Measurements from ENCODE around the gene ATP5F1E. TPM values are rescaled to one million over a fixed set of nuclear protein-coding genes. Genes with fewer than 3 reads are reported as not detected.

ATP5F1E gene
- polyA plus RNA-seq, 1 donor: 115 TPM

DNA sequence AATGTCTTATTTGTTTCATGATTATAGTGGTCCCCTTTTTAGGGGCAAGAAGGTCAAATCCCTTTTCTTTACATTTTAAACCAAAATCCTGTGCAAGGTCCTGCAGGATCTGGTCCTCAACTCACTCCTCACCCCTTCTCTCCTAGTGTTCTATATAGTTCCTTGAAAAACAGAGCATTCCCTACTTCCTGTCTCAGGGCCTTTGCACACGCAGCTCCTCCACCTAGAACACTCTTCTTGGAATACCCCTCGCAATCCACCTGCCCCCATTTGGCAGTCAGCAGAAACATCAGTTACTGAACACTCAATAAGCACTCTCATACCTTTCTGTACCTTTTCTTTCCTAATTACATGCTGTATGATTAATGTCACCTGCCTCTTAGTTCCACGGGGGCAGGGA is 3.2 kb upstream of the ATP5F1E start:
- Histone ChIP-seq H3K9me3 (ENCODE audit: control insufficient read depth, low read depth, low read length) (no peaks in the 10 kb centered on the region), H3K36me3 (ENCODE audit: control insufficient read depth, insufficient read depth, low read length) (peaks cover 42% of the 10 kb centered on the region), H3K4me1 (ENCODE audit: control insufficient read depth, insufficient read depth, low read length) (peaks cover 14% of the 10 kb centered on the region), H3K27me3 (ENCODE audit: control insufficient read depth, insufficient read depth, low read length) (no peaks in the 10 kb centered on the region), H3K27ac (ENCODE audit: low read length) (no peak overlapping the region), H3K4me3 (ENCODE audit: low read length) (no peak overlapping the region)
- WGBS (ENCODE audit: insufficient coverage, low lambda C conversion rate): 100% methylated on average over 1 of the region's 3 CpGs
- DNase-seq: no peak

DNA sequence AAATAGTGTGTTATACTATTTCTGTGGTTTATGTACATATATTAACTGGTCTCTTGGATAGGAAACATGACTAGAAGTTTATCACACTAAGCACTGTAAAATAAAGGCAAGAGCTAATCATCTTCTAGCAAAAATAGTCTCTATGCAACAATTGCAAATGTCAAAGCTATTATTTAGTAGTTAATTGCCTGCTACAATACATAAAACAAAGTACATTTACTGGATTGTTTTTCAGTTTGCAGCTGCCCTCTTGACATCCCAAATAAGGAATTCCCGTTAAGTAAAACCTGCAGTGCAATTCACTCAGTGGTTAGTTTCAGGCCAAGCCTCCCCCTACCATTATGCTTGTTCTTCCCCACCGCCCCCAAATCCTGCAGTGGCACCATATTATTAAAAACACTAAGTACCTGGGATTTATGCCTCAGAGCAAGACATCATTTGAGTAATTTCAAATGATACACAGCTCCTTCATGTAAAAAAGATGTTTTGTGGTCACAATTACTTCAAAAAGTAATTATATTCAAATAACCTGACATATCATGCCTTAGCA is 1.6 kb upstream of the ATP5F1E start:
- Histone ChIP-seq H3K9me3 (ENCODE audit: control insufficient read depth, low read depth, low read length) (no peaks in the 10 kb centered on the region), H3K27ac (ENCODE audit: low read length) (no peak overlapping the region), H3K36me3 (ENCODE audit: control insufficient read depth, insufficient read depth, low read length) (peaks cover 49% of the 10 kb centered on the region), H3K4me1 (ENCODE audit: control insufficient read depth, insufficient read depth, low read length) (peaks cover 9% of the 10 kb centered on the region), H3K4me3 (ENCODE audit: low read length) (no peak overlapping the region), H3K27me3 (ENCODE audit: control insufficient read depth, insufficient read depth, low read length) (no peaks in the 10 kb centered on the region)
- DNase-seq: no peak
- WGBS (ENCODE audit: insufficient coverage, low lambda C conversion rate): 80% methylated on average over 1 of the region's 2 CpGs

DNA sequence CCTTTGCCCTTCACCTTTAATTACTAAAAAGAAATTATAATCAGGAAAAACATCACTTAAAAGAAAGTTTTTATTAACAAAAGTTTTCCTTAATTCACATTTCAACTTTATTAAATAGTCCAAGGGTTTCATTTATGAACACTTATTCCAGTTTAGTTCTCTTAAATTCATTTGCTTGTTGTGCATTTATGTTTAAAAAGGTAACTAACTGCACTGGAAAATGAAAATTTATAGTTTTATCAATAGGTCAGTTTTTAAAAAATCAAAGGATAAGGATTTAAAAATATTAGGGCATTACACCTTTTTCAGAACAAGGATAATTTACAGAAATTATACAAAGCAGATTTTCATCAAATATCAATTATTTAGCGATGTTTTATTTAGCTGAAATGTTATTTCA is 958 bp upstream of the ATP5F1E start:
- peaks cover 9% of the 10 kb centered on the region for H3K4me1 ChIP-seq (ENCODE audit: control insufficient read depth, insufficient read depth, low read length)
- 90% methylated on average over 1 of the region's 1 CpG for WGBS (ENCODE audit: insufficient coverage, low lambda C conversion rate)
- no peak for DNase-seq
- no peaks in the 10 kb centered on the region for H3K27me3 ChIP-seq (ENCODE audit: control insufficient read depth, insufficient read depth, low read length)
- no peaks in the 10 kb centered on the region for H3K9me3 ChIP-seq (ENCODE audit: control insufficient read depth, low read depth, low read length)
- peak overlapping the region; percentile 84 for H3K27ac ChIP-seq (ENCODE audit: low read length)
- H3K4me3 ChIP-seq (ENCODE audit: low read length): peak overlapping the region; percentile 68
- peaks cover 48% of the 10 kb centered on the region for H3K36me3 ChIP-seq (ENCODE audit: control insufficient read depth, insufficient read depth, low read length)

DNA sequence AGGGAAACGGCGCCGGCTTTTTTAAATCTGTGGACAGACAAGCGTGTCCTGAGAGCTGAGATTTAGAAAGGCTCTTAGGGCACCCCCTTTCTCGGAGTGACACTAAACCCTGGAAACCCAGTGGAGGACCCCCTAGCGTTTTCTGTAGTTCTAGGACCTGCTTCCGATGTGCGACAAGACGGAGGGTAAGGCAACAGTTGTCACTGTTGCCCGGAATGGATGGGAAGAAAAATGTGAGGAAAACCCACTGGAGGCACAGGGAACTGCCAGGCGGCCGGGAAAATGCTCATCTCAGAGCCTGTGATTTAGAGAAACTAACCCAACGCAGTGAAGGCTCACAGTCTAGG is 551 bp upstream of the ATP5F1E start:
- DNase-seq: no peak
- H3K27me3 ChIP-seq (ENCODE audit: control insufficient read depth, insufficient read depth, low read length): no peaks in the 10 kb centered on the region
- peak overlapping the region; percentile 84 for H3K27ac ChIP-seq (ENCODE audit: low read length)
- no peaks in the 10 kb centered on the region for H3K9me3 ChIP-seq (ENCODE audit: control insufficient read depth, low read depth, low read length)
- no CpG with 5 or more reads among the region's 13 CpGs for WGBS (ENCODE audit: insufficient coverage, low lambda C conversion rate)
- H3K4me3 ChIP-seq (ENCODE audit: low read length): peak overlapping the region; percentile 68
- peaks cover 9% of the 10 kb centered on the region for H3K4me1 ChIP-seq (ENCODE audit: control insufficient read depth, insufficient read depth, low read length)
- peaks cover 47% of the 10 kb centered on the region for H3K36me3 ChIP-seq (ENCODE audit: control insufficient read depth, insufficient read depth, low read length)

DNA sequence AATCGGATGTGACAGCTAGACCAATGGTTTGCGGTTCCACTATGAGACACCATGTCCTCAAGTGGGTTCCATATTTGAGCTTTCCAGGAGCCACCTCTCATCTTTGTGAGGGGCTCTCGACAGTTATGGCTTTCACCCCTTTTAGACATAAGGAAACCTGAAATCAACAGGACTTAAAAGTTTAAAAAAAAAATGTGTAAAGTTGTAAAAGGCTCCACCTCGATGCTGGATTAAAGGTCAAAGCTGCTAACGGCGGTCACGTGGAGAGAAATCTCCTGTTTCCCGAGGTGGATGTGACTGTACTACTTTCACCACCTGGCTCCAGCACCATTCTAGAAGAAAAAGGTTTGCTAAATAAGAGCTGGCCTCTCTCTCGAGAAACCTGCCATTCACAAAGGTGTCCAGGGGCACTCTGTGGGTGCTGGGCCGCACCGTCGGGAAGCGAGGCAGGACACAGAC is 542 bp downstream of the ATP5F1E start:
- WGBS (ENCODE audit: insufficient coverage, low lambda C conversion rate): no CpG with 5 or more reads among the region's 13 CpGs
- peak in 1 of 2 donors; percentile 78 for DNase-seq

DNA sequence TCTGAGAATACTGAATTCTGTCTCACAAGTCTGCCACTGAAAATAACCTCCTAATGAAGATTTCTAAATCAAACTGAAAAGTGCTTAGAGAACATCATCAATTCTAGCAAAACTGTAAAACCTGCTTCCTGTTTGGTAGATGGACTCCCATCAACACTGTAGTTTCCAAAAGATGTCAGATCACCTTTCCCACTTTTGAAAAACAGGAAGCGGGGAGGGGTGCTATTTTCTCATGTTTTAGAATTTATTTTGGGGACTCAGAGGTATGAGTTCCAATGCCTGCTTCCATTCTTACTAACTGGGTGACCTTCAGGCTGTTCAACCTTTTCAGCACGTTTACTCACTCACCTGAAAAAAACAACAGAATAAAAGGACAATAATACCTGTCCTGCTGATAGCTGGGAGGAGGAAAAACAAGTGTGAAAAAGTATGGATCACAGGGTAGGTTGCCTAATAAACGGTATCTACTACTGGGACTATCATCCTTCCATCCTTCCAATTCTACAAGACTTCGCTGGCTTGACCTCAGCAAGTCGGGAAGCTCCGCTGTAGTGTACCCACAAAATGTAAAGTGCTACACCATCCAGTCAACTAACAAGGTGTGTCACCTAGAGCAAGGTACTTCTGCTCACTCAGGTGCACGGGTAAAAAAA is 1.1 kb downstream of the ATP5F1E start:
- peak overlapping the region; percentile 92 for H3K27ac ChIP-seq (ENCODE audit: low read length)
- H3K36me3 ChIP-seq (ENCODE audit: control insufficient read depth, insufficient read depth, low read length): peaks cover 43% of the 10 kb centered on the region
- DNase-seq: no peak
- no peaks in the 10 kb centered on the region for H3K27me3 ChIP-seq (ENCODE audit: control insufficient read depth, insufficient read depth, low read length)
- no peaks in the 10 kb centered on the region for H3K9me3 ChIP-seq (ENCODE audit: control insufficient read depth, low read depth, low read length)
- H3K4me3 ChIP-seq (ENCODE audit: low read length): peak overlapping the region; percentile 86
- WGBS (ENCODE audit: insufficient coverage, low lambda C conversion rate): no CpG with 5 or more reads among the region's 7 CpGs
- peaks cover 9% of the 10 kb centered on the region for H3K4me1 ChIP-seq (ENCODE audit: control insufficient read depth, insufficient read depth, low read length)

More for the DNA sequence above, 542 bp downstream of the ATP5F1E start:
- peak overlapping the region; percentile 92 for H3K27ac ChIP-seq (ENCODE audit: low read length)
- H3K4me1 ChIP-seq (ENCODE audit: control insufficient read depth, insufficient read depth, low read length): peaks cover 9% of the 10 kb centered on the region
- peaks cover 46% of the 10 kb centered on the region for H3K36me3 ChIP-seq (ENCODE audit: control insufficient read depth, insufficient read depth, low read length)
- H3K9me3 ChIP-seq (ENCODE audit: control insufficient read depth, low read depth, low read length): no peaks in the 10 kb centered on the region
- no peaks in the 10 kb centered on the region for H3K27me3 ChIP-seq (ENCODE audit: control insufficient read depth, insufficient read depth, low read length)
- peak overlapping the region; percentile 86 for H3K4me3 ChIP-seq (ENCODE audit: low read length)

DNA sequence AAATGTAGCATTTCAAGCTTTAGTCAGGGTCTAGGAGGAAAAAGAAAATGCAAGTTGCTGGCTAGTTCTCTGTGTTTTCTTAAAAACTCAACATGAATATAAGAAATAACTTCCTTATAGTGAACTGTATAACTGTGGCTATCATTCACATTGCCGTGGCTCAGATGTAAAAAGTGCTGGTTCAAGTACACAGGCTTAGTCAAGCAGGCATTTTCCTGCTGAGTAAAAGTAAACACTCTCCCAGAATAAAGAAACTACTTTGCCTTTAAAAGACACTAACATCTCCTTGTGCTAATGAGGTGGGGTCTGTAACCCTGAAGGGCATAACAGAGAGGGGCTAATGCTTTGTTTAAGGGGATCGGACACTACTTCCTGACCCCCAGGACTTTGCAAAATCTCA is 3.3 kb downstream of the ATP5F1E start:
- Histone ChIP-seq H3K4me3 (ENCODE audit: low read length) (no peak overlapping the region), H3K4me1 (ENCODE audit: control insufficient read depth, insufficient read depth, low read length) (peaks cover 9% of the 10 kb centered on the region), H3K27me3 (ENCODE audit: control insufficient read depth, insufficient read depth, low read length) (no peaks in the 10 kb centered on the region), H3K27ac (ENCODE audit: low read length) (no peak overlapping the region), H3K36me3 (ENCODE audit: control insufficient read depth, insufficient read depth, low read length) (peaks cover 40% of the 10 kb centered on the region), H3K9me3 (ENCODE audit: control insufficient read depth, low read depth, low read length) (no peaks in the 10 kb centered on the region)
- WGBS (ENCODE audit: insufficient coverage, low lambda C conversion rate): no CpG with 5 or more reads among the region's 2 CpGs
- no peak for DNase-seq

DNA sequence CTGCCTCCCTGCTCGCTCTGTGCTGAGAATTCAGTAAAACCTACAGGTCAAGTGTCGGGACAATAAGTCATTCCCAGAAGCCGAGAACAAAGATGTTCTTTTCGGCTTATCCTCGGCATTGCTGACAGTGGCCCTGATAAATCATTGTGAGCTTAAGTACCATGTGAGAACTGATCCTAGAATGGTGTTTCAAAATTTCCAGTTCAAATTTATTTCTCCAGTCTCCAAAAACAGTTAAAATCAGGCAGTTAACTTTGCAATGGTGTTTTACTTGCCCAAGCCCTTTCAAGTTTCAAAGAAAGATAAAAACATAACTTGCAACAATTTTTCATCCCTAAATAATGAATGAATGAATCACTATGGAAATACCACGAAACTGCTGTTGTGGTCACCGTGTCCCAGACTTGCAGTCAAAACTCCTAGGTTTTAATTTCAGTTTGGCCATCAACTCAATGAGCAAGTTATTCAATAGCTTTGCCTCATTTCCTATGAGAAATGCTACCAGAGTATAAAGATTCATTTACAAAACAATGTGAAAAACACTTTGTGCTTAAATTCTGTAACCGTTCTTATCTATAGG is 4.3 kb downstream of the ATP5F1E start:
- WGBS (ENCODE audit: insufficient coverage, low lambda C conversion rate): 100% methylated on average over 1 of the region's 8 CpGs
- Histone ChIP-seq H3K4me3 (ENCODE audit: low read length) (no peak overlapping the region), H3K4me1 (ENCODE audit: control insufficient read depth, insufficient read depth, low read length) (peaks cover 8% of the 10 kb centered on the region), H3K9me3 (ENCODE audit: control insufficient read depth, low read depth, low read length) (no peaks in the 10 kb centered on the region), H3K36me3 (ENCODE audit: control insufficient read depth, insufficient read depth, low read length) (peaks cover 49% of the 10 kb centered on the region), H3K27me3 (ENCODE audit: control insufficient read depth, insufficient read depth, low read length) (no peaks in the 10 kb centered on the region), H3K27ac (ENCODE audit: low read length) (no peak overlapping the region)
- DNase-seq: no peak

DNA sequence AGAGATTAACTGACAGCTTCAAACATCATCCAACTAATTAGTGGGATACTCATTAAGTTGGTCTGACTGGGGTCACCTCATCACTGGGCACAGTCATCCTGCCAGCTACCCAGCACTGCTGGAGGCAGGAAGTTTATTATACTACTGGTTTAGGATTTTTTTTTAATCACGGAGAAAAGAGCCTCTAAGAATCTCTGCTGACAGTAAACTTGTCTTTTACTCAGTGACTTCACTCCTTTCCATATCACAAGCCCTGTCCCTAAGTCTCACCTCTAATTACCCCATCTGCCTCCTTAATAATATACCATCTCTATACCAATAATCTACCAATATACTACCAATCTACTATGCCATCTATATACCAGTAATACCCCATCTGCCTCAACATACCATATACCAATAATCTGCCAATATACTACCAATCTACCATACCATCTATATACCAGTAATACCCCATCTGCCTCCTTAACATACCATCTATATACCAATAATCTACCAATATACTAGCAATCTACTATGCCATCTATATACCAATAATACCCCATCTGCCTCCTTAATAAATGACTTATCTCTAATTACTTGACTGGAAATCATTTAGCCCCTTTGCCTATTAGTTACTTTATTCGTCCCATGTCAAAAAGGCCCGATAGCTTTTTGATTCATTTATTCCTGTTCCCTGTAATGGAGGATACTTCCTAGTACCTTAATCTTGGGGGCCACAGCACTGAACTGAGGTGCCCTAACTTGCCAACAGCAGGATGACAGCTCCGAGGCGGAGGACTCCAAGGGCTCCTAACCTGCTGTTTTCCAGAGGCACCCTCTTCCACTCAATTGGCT is 5.0 kb downstream of the ATP5F1E start:
- Histone ChIP-seq H3K9me3 (ENCODE audit: control insufficient read depth, low read depth, low read length) (no peaks in the 10 kb centered on the region), H3K4me1 (ENCODE audit: control insufficient read depth, insufficient read depth, low read length) (peaks cover 5% of the 10 kb centered on the region), H3K4me3 (ENCODE audit: low read length) (no peak overlapping the region), H3K36me3 (ENCODE audit: control insufficient read depth, insufficient read depth, low read length) (peaks cover 53% of the 10 kb centered on the region), H3K27ac (ENCODE audit: low read length) (no peak overlapping the region), H3K27me3 (ENCODE audit: control insufficient read depth, insufficient read depth, low read length) (no peaks in the 10 kb centered on the region)
- 100% methylated on average over 1 of the region's 5 CpGs for WGBS (ENCODE audit: insufficient coverage, low lambda C conversion rate)
- no peak for DNase-seq

DNA sequence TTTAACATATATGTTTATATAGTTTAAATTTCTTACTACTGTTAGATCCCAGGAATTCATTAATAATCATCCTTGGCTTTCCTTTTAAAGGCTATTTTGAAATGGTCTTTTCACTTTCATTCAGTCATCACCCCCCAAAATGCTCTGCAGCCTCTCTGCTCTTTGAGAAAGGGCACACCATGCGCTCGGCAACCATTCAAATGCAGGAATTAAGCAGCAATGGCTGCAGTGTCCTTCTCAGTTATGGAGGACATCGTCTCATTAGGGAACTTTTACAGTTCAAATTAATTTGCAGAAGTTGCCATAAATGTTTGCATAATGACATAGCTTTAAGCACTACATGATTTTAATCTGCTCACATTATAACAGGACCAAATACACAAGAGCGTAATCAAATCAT is 6.6 kb downstream of the ATP5F1E start:
- H3K9me3 ChIP-seq (ENCODE audit: control insufficient read depth, low read depth, low read length): no peaks in the 10 kb centered on the region
- no peak for DNase-seq
- H3K36me3 ChIP-seq (ENCODE audit: control insufficient read depth, insufficient read depth, low read length): peaks cover 53% of the 10 kb centered on the region
- no peaks in the 10 kb centered on the region for H3K27me3 ChIP-seq (ENCODE audit: control insufficient read depth, insufficient read depth, low read length)
- no peak overlapping the region for H3K4me3 ChIP-seq (ENCODE audit: low read length)
- peaks cover 5% of the 10 kb centered on the region for H3K4me1 ChIP-seq (ENCODE audit: control insufficient read depth, insufficient read depth, low read length)
- no peak overlapping the region for H3K27ac ChIP-seq (ENCODE audit: low read length)
- WGBS (ENCODE audit: insufficient coverage, low lambda C conversion rate): 90% methylated on average over 2 of the region's 4 CpGs

Measured in large intestine (tissue), 3 donors.